Endothelial cell of umbilical vein (primary cell): Measurements from ENCODE around the gene MOXD1.

Source experiments
- CTCF ChIP-seq, 2 donors: IDR thresholded peaks; 1 replicate in 1 of 2; 2 replicates in 1 of 2; pipeline ENCODE4 v1.5.1; 2011; ENCODE audit warnings: low read length in 2 of 2, mild to moderate bottlenecking in 2 of 2, moderate library complexity in 2 of 2, control low read depth in 1 of 2, inconsistent platforms in 1 of 2, low read depth in 1 of 2; ENCODE audit not compliant: insufficient read depth in 1 of 2; ENCODE audit errors: extremely low read depth in 1 of 2
- EZH2 ChIP-seq: IDR thresholded peaks from 2 replicates; pipeline ENCODE4 v1.6.1; 2012; ENCODE audit warnings: borderline replicate concordance, low read depth, mild to moderate bottlenecking, moderate library complexity, low read length, inconsistent platforms; ENCODE audit not compliant: severe bottlenecking
- POLR2A ChIP-seq: IDR thresholded peaks from 2 replicates; pipeline ENCODE4 v1.6.1; 2012; ENCODE audit warnings: low read depth, mild to moderate bottlenecking, control low read depth, low read length
- POLR2AphosphoS5 ChIP-seq: IDR thresholded peaks from 2 replicates; pipeline ENCODE4 v1.6.1; 2012; ENCODE audit warnings: low read depth, mild to moderate bottlenecking, control low read depth, low read length, moderate library complexity; ENCODE audit not compliant: insufficient read depth

- TF ChIP-seq POLR2AphosphoS5 (no peak), CTCF (IDR thresholded peaks at IDR 0.05; ENCODE audit: extremely low read depth in 1 of 2, insufficient read depth in 1 of 2, low read depth in 1 of 2, low read length in 2 of 2) (no peak), POLR2A (no peak), EZH2 (no peak)
These were observed 13.0 kb upstream of the MOXD1 start for GRCh38 chr6:132414322-132414721.
